Stomach (tissue), 4 donors: Measurements from ENCODE around the gene LZTR1.

Experiments
- EP300 ChIP-seq: sonication (generic); formaldehyde crosslinking; IDR thresholded peaks from one replicate; pipeline ENCODE4 v1.6.1; 2017; ENCODE audit warnings: antibody characterized with exemption
- POLR2A ChIP-seq, 4 donors: fragments of 450-650 bp; IDR thresholded peaks; one replicate each; pipeline ENCODE4 v1.6.1; 2016; ENCODE audit warnings: antibody characterized with exemption in 4 of 4, control low read depth in 2 of 4, mild to moderate bottlenecking in 1 of 4, moderate library complexity in 1 of 4
- POLR2AphosphoS5 ChIP-seq, 3 donors: sonication (generic); formaldehyde crosslinking; IDR thresholded peaks; one replicate each; pipeline ENCODE4 v1.6.1; 2016; ENCODE audit warnings: antibody characterized with exemption in 3 of 3
- TF ChIP-seq, protein P1 (sequence below), 7 experiments: fragments of 450-650 bp in 4 of 7; fragments of 200-600 bp in 3 of 7; sonication (generic) in 3 of 7; IDR thresholded peaks; one replicate each; pipeline ENCODE4 v1.5.1; 2016 to 2019; ENCODE audit warnings: antibody characterized with exemption in 7 of 7, control low read depth in 2 of 7, mild to moderate bottlenecking in 1 of 7

- TF ChIP-seq EP300 (no peak), POLR2A (IDR thresholded peaks at IDR 0.05) (no peak), POLR2AphosphoS5 (IDR thresholded peaks at IDR 0.05) (no peak)
- TF ChIP-seq, protein P1, sequence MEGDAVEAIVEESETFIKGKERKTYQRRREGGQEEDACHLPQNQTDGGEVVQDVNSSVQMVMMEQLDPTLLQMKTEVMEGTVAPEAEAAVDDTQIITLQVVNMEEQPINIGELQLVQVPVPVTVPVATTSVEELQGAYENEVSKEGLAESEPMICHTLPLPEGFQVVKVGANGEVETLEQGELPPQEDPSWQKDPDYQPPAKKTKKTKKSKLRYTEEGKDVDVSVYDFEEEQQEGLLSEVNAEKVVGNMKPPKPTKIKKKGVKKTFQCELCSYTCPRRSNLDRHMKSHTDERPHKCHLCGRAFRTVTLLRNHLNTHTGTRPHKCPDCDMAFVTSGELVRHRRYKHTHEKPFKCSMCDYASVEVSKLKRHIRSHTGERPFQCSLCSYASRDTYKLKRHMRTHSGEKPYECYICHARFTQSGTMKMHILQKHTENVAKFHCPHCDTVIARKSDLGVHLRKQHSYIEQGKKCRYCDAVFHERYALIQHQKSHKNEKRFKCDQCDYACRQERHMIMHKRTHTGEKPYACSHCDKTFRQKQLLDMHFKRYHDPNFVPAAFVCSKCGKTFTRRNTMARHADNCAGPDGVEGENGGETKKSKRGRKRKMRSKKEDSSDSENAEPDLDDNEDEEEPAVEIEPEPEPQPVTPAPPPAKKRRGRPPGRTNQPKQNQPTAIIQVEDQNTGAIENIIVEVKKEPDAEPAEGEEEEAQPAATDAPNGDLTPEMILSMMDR (IDR thresholded peaks at IDR 0.05): no peak
Measured at GRCh38 chr22:20937031-20937793, 44.9 kb upstream of the LZTR1 start.
